HepG2 (cell line): Measurements from ENCODE around the gene CEBPE. TPM values are rescaled to one million over a fixed set of nuclear protein-coding genes. Genes with fewer than 3 reads are reported as not detected.
A peak's percentile ranks its signal among the peaks of the same experiment; 100 is the strongest.

Experiments used
- ATM ChIP-seq: fragments of 450-650 bp; IDR thresholded peaks from 2 replicates; pipeline ENCODE4 v1.7.1; 2017; ENCODE audit warnings: mild to moderate bottlenecking, borderline replicate concordance
- IRF2 ChIP-seq: IDR thresholded peaks from 2 replicates; pipeline ENCODE4 v1.6.1; 2018; ENCODE audit warnings: missing genetic modification reagents, missing compliant biosample characterization
- IRX3 ChIP-seq: sonication (generic); formaldehyde crosslinking; IDR thresholded peaks from 2 replicates; pipeline ENCODE4 v1.8.1; 2023; ENCODE audit warnings: mild to moderate bottlenecking, low read depth, missing genetic modification reagents, borderline replicate concordance
- MEIS1 ChIP-seq: sonication (generic); formaldehyde crosslinking; IDR thresholded peaks from 2 replicates; pipeline ENCODE4 v1.9.0; 2021; ENCODE audit warnings: mild to moderate bottlenecking, missing genetic modification reagents, moderate library complexity, borderline replicate concordance
- MLLT10 ChIP-seq: sonication (generic); formaldehyde crosslinking; IDR thresholded peaks from 2 replicates; pipeline ENCODE4 v1.4.0; 2020; ENCODE audit warnings: missing genetic modification reagents
- PAF1 ChIP-seq: IDR thresholded peaks from 2 replicates; pipeline ENCODE4 v1.6.1; 2016; ENCODE audit warnings: missing genetic modification reagents, missing compliant biosample characterization
- RBM39 ChIP-seq: fragments of 200-400 bp; formaldehyde crosslinking; IDR thresholded peaks from one replicate; pipeline ENCODE4 v1.6.1; 2018; ENCODE audit warnings: antibody characterized with exemption, mild to moderate bottlenecking, low read depth, low read length; ENCODE audit not compliant: poor library complexity, severe bottlenecking
- SALL1 ChIP-seq: sonication (generic); formaldehyde crosslinking; IDR thresholded peaks from 2 replicates; pipeline ENCODE4 v1.8.0; 2022; ENCODE audit warnings: mild to moderate bottlenecking, missing genetic modification reagents
- THYN1 ChIP-seq: sonication (generic); formaldehyde crosslinking; IDR thresholded peaks from 2 replicates; pipeline ENCODE4 v1.8.1; 2023; ENCODE audit warnings: low read depth, mild to moderate bottlenecking, moderate library complexity, missing genetic modification reagents, borderline replicate concordance
- ZBTB26 ChIP-seq: IDR thresholded peaks from 2 replicates; pipeline ENCODE4 v1.6.1; 2016; ENCODE audit warnings: missing compliant biosample characterization, missing genetic modification reagents, borderline replicate concordance
- ZNF280B ChIP-seq: sonication (generic); formaldehyde crosslinking; IDR thresholded peaks from 2 replicates; pipeline ENCODE4 v1.5.0; 2020; ENCODE audit warnings: missing genetic modification reagents, mild to moderate bottlenecking, borderline replicate concordance
- ZNF333 ChIP-seq: sonication (generic); formaldehyde crosslinking; IDR thresholded peaks from 2 replicates; pipeline ENCODE4 v1.4.0; 2020; ENCODE audit warnings: mild to moderate bottlenecking, missing genetic modification reagents, borderline replicate concordance
- ZNF430 ChIP-seq: sonication (generic); formaldehyde crosslinking; IDR thresholded peaks from 2 replicates; pipeline ENCODE4 v1.9.0; 2021; ENCODE audit warnings: mild to moderate bottlenecking, missing genetic modification reagents
- ZNF768 ChIP-seq: sonication (generic); formaldehyde crosslinking; IDR thresholded peaks from 2 replicates; pipeline ENCODE4 v1.4.0; 2020; ENCODE audit warnings: missing genetic modification reagents
- ZNF891 ChIP-seq: sonication (generic); formaldehyde crosslinking; IDR thresholded peaks from 2 replicates; pipeline ENCODE4 v1.5.0; 2020; ENCODE audit warnings: mild to moderate bottlenecking, missing genetic modification reagents
- ZSCAN20 ChIP-seq: sonication (generic); formaldehyde crosslinking; IDR thresholded peaks from 2 replicates; pipeline ENCODE4 v1.4.0; 2020; ENCODE audit warnings: missing genetic modification reagents, mild to moderate bottlenecking, borderline replicate concordance
- polyA plus RNA-seq, 8 experiments: library from polyadenylated mRNA; depleted of rRNA in 3 of 8; stranded (reverse) in 7 of 8; unstranded in 1 of 8; fragments of >200 nt; fragmentation: Illumina TruSeq in 4 of 8; extraction: Trizol in 4 of 8; gene quantifications; 2 replicates each; pipeline versions ENCODE4 v1.2.1 to v1.2.3, GENCODE V29; 2011 to 2016; ENCODE audit warnings: low read depth in 4 of 8, missing spikeins in 1 of 8, mixed read lengths in 1 of 8; ENCODE audit not compliant: insufficient read depth in 1 of 8
- total RNA-seq, 5 experiments: library from RNA; depleted of rRNA; stranded (reverse); fragments of >200 nt; fragmentation: Illumina TruSeq; extraction: Trizol; gene quantifications; 2 replicates each; pipeline ENCODE4 v1.2.3, GENCODE V29; 2016; ENCODE audit warnings: low read depth in 1 of 5

Gene CEBPE
- total and polyA plus RNA-seq, 2 of the 13 experiments (the other 11 are each of a cell fraction or from before 2014, with no cell fraction given), result 0.09 to 0.11 TPM

GRCh38 chr14:23137192-23137812, 18.2 kb upstream of the CEBPE start (continued):
- TF ChIP-seq ZNF768 (CRISPR knock-in tag) (peak; percentile 17; the same call in 1 of the 2 replicates), THYN1 (CRISPR knock-in tag) (no peak), IRX3 (CRISPR knock-in tag) (no peak), ZNF280B (CRISPR knock-in tag) (peak; percentile 37; the same call in 1 of the 2 replicates), IRF2 (CRISPR knock-in tag) (no peak), RBM39 (peak; percentile 24), ZNF430 (CRISPR knock-in tag) (no peak), SALL1 (CRISPR knock-in tag) (peak; percentile 18; the same call in 1 of the 2 replicates), ZNF891 (CRISPR knock-in tag) (0 out of 2 replicates have a peak, but pooled peaks have one; percentile 47), ZSCAN20 (CRISPR knock-in tag) (no peak), MEIS1 (CRISPR knock-in tag) (no peak), ATM (no peak), ZBTB26 (CRISPR knock-in tag) (0 out of 2 replicates have a peak, but pooled peaks have one; percentile 15), ZNF333 (0 out of 2 replicates have a peak, but pooled peaks have one; percentile 39), PAF1 (CRISPR knock-in tag) (no peak), MLLT10 (CRISPR knock-in tag) (no peak)
